ENCODE data around the gene NPPB. TPM values are rescaled to one million over a fixed set of nuclear protein-coding genes. Genes with fewer than 3 reads are reported as not detected.
A peak's percentile ranks its signal among the peaks of the same experiment; 100 is the strongest.

Gene NPPB
- total RNA-seq, 5 donors from 2014 or later (not counting 1 experiment from before 2014, with no cell fraction given) = not detected

- Mint-ChIP-seq H3K27me3 (peaks cover 13 to 19% of the 10 kb centered on the region in 2 donors), H3K4me1 (no peaks in the 10 kb centered on the region), H3K4me3 (no peak overlapping the region), H3K27ac (no peak overlapping the region), H3K36me3 (no peaks in the 10 kb centered on the region), H3K9me3 (no peaks in the 10 kb centered on the region)
- H3K27me3 ChIP-seq (replicated peaks in 1 of 2; ENCODE audit: control insufficient read depth in 2 of 2, extremely low read depth in 1 of 2, insufficient read depth in 2 of 2, low read length in 1 of 2) = peaks cover 0 to 43% of the 10 kb centered on the region in 2 experiments
- no peak for ATAC-seq (replicated peaks in 1 of 4)
- DNase-seq = no peak
- H3K4me1 ChIP-seq (ENCODE audit: control insufficient read depth in 1 of 2, extremely low read depth in 1 of 2, insufficient read depth in 2 of 2, low read length in 2 of 2) = peaks cover 0 to 4% of the 10 kb centered on the region in 2 experiments
- H3K9me3 ChIP-seq = no peaks in the 10 kb centered on the region
- ChIA-PET POLR2A (no interaction called here), CTCF (no interaction called here)
- WGBS (ENCODE audit: insufficient coverage) = 85% methylated on average over 4 of the region's 6 CpGs
- H3K36me3 ChIP-seq (ENCODE audit: control insufficient read depth in 2 of 2, extremely low read depth in 1 of 2, insufficient read depth in 1 of 2, low read length in 1 of 2) = no peaks in the 10 kb centered on the region
- H3K27ac ChIP-seq (ENCODE audit: low read length) = no peak overlapping the region
- no peak overlapping the region for H3K4me3 ChIP-seq (ENCODE audit: control insufficient read depth in 1 of 2, extremely low read depth in 1 of 2, low read length in 1 of 2)
Observed at GRCh38 chr1:11885916-11886315, 27.2 kb upstream of the NPPB start.

- Histone ChIP-seq H3K27ac (ENCODE audit: low read length) (no peak overlapping the region), H3K27me3 (replicated peaks in 1 of 2; ENCODE audit: control insufficient read depth in 2 of 2, extremely low read depth in 1 of 2, insufficient read depth in 2 of 2, low read length in 1 of 2) (peaks cover 0 to 64% of the 10 kb centered on the region in 2 experiments), H3K9me3 (no peaks in the 10 kb centered on the region), H3K4me1 (ENCODE audit: control insufficient read depth in 1 of 2, extremely low read depth in 1 of 2, insufficient read depth in 2 of 2, low read length in 2 of 2) (peaks cover 0 to 4% of the 10 kb centered on the region in 2 experiments), H3K36me3 (ENCODE audit: control insufficient read depth in 2 of 2, extremely low read depth in 1 of 2, insufficient read depth in 1 of 2, low read length in 1 of 2) (no peaks in the 10 kb centered on the region), H3K4me3 (ENCODE audit: control insufficient read depth in 1 of 2, extremely low read depth in 1 of 2, low read length in 1 of 2) (no peak overlapping the region)
- WGBS (ENCODE audit: insufficient coverage) = 47% methylated on average over 10 of the region's 13 CpGs
- CTCF ChIA-PET = no interaction called here
- ATAC-seq (replicated peaks in 1 of 4) = peak in 3 of 4 experiments; percentile 30 to 42 (median 32)
- H3K36me3 Mint-ChIP-seq = no peaks in the 10 kb centered on the region
- H3K4me3 Mint-ChIP-seq = no peak overlapping the region
- no peak for DNase-seq
- H3K27ac Mint-ChIP-seq = no peak overlapping the region
- H3K9me3 Mint-ChIP-seq = no peaks in the 10 kb centered on the region
- peaks cover 9 to 26% of the 10 kb centered on the region in 2 donors for H3K27me3 Mint-ChIP-seq
- H3K4me1 Mint-ChIP-seq = no peaks in the 10 kb centered on the region
- POLR2A ChIA-PET = interaction anchor here in 1 of 2 donors (0.6 kb wide), 1 partner anchor 11 kb away, joined by 12 read pairs; no protein-coding TSS in a partner anchor
Observed at GRCh38 chr1:11882814-11883538, 24.2 kb upstream of the NPPB start.

GRCh38 chr1:11881749-11882441, 23.1 kb upstream of the NPPB start:
- POLR2A ChIA-PET = no interaction called here
- H3K4me1 ChIP-seq (ENCODE audit: control insufficient read depth in 1 of 2, extremely low read depth in 1 of 2, insufficient read depth in 2 of 2, low read length in 2 of 2) = peaks cover 0 to 4% of the 10 kb centered on the region in 2 experiments
- H3K36me3 Mint-ChIP-seq = no peaks in the 10 kb centered on the region
- WGBS (ENCODE audit: insufficient coverage) = 62% methylated on average over 9 of the region's 18 CpGs
- H3K36me3 ChIP-seq (ENCODE audit: control insufficient read depth in 2 of 2, extremely low read depth in 1 of 2, insufficient read depth in 1 of 2, low read length in 1 of 2) = no peaks in the 10 kb centered on the region
- peaks cover 0 to 70% of the 10 kb centered on the region in 2 experiments for H3K27me3 ChIP-seq (replicated peaks in 1 of 2; ENCODE audit: control insufficient read depth in 2 of 2, extremely low read depth in 1 of 2, insufficient read depth in 2 of 2, low read length in 1 of 2)
- no peak overlapping the region for H3K27ac Mint-ChIP-seq
- no peaks in the 10 kb centered on the region for H3K9me3 Mint-ChIP-seq
- no peak overlapping the region for H3K4me3 Mint-ChIP-seq
- ATAC-seq (replicated peaks in 1 of 4) (no peak), DNase-seq (no peak)
- peaks cover 12 to 29% of the 10 kb centered on the region in 2 donors for H3K27me3 Mint-ChIP-seq
- H3K27ac ChIP-seq (ENCODE audit: low read length) = no peak overlapping the region
- H3K4me1 Mint-ChIP-seq = no peaks in the 10 kb centered on the region
- CTCF ChIA-PET = no interaction called here
- no peak overlapping the region for H3K4me3 ChIP-seq (ENCODE audit: control insufficient read depth in 1 of 2, extremely low read depth in 1 of 2, low read length in 1 of 2)
- H3K9me3 ChIP-seq = no peaks in the 10 kb centered on the region

GRCh38 chr1:11880911-11881748, 22.4 kb upstream of the NPPB start:
- H3K27me3 Mint-ChIP-seq = peaks cover 12 to 33% of the 10 kb centered on the region in 2 donors
- WGBS (ENCODE audit: insufficient coverage) = 63% methylated on average over 6 of the region's 10 CpGs
- H3K27ac Mint-ChIP-seq = no peak overlapping the region
- no peaks in the 10 kb centered on the region for H3K9me3 Mint-ChIP-seq
- Histone ChIP-seq H3K27ac (ENCODE audit: low read length) (no peak overlapping the region), H3K4me3 (ENCODE audit: control insufficient read depth in 1 of 2, extremely low read depth in 1 of 2, low read length in 1 of 2) (no peak overlapping the region), H3K4me1 (ENCODE audit: control insufficient read depth in 1 of 2, extremely low read depth in 1 of 2, insufficient read depth in 2 of 2, low read length in 2 of 2) (peaks cover 0 to 4% of the 10 kb centered on the region in 2 experiments), H3K27me3 (replicated peaks in 1 of 2; ENCODE audit: control insufficient read depth in 2 of 2, extremely low read depth in 1 of 2, insufficient read depth in 2 of 2, low read length in 1 of 2) (peaks cover 0 to 71% of the 10 kb centered on the region in 2 experiments), H3K9me3 (no peaks in the 10 kb centered on the region), H3K36me3 (ENCODE audit: control insufficient read depth in 2 of 2, extremely low read depth in 1 of 2, insufficient read depth in 1 of 2, low read length in 1 of 2) (no peaks in the 10 kb centered on the region)
- H3K4me3 Mint-ChIP-seq = no peak overlapping the region
- CTCF ChIA-PET = no interaction called here
- DNase-seq (no peak), ATAC-seq (replicated peaks in 1 of 4) (no peak)
- H3K4me1 Mint-ChIP-seq = no peaks in the 10 kb centered on the region
- POLR2A ChIA-PET = no interaction called here
- H3K36me3 Mint-ChIP-seq = no peaks in the 10 kb centered on the region

GRCh38 chr1:11880181-11880575, 21.4 kb upstream of the NPPB start:
- Mint-ChIP-seq H3K27ac (no peak overlapping the region), H3K9me3 (no peaks in the 10 kb centered on the region), H3K4me1 (no peaks in the 10 kb centered on the region), H3K36me3 (no peaks in the 10 kb centered on the region), H3K4me3 (no peak overlapping the region), H3K27me3 (peaks cover 12 to 36% of the 10 kb centered on the region in 2 donors)
- Histone ChIP-seq H3K4me1 (ENCODE audit: control insufficient read depth in 1 of 2, extremely low read depth in 1 of 2, insufficient read depth in 2 of 2, low read length in 2 of 2) (peaks cover 0 to 4% of the 10 kb centered on the region in 2 experiments), H3K27me3 (replicated peaks in 1 of 2; ENCODE audit: control insufficient read depth in 2 of 2, extremely low read depth in 1 of 2, insufficient read depth in 2 of 2, low read length in 1 of 2) (peaks cover 0 to 70% of the 10 kb centered on the region in 2 experiments), H3K9me3 (no peaks in the 10 kb centered on the region), H3K36me3 (ENCODE audit: control insufficient read depth in 2 of 2, extremely low read depth in 1 of 2, insufficient read depth in 1 of 2, low read length in 1 of 2) (no peaks in the 10 kb centered on the region), H3K4me3 (ENCODE audit: control insufficient read depth in 1 of 2, extremely low read depth in 1 of 2, low read length in 1 of 2) (no peak overlapping the region), H3K27ac (ENCODE audit: low read length) (no peak overlapping the region)
- POLR2A ChIA-PET = no interaction called here
- 76% methylated on average over 12 of the region's 12 CpGs for WGBS (ENCODE audit: insufficient coverage)
- no peak for DNase-seq
- no peak for ATAC-seq (replicated peaks in 1 of 4)
- CTCF ChIA-PET = no interaction called here
